Skeletal muscle satellite cell (primary cell): ENCODE results near the gene EAPP.
"Not testable (repeated sequence)": the region's sequence is repeated elsewhere in the genome, so short reads cannot be mapped to it uniquely, and the experiment has no call there.

Experiments
- H3K27me3 ChIP-seq: 2 replicates; pipeline ENCODE4 v1.7.0; 2013; ENCODE audit warnings: low read length; ENCODE audit not compliant: control insufficient read depth, insufficient read depth
- H3K36me3 ChIP-seq: 2 replicates; pipeline ENCODE4 v1.7.0; 2013; ENCODE audit warnings: mild to moderate bottlenecking, control low read depth, low read length; ENCODE audit not compliant: insufficient read depth
- H3K4me1 ChIP-seq: 2 replicates; pipeline ENCODE4 v1.7.0; 2013; ENCODE audit warnings: low read length; ENCODE audit not compliant: control insufficient read depth, insufficient read depth
- H3K4me2 ChIP-seq: 2 replicates; pipeline ENCODE4 v1.7.0; 2013; ENCODE audit warnings: mild to moderate bottlenecking, low read length
- H3K4me3 ChIP-seq: 2 replicates; pipeline ENCODE4 v1.7.0; 2013; ENCODE audit warnings: low read length
- H3K9ac ChIP-seq: 2 replicates; pipeline ENCODE4 v1.7.0; 2013; ENCODE audit warnings: mild to moderate bottlenecking, low read depth, low read length, moderate library complexity
- H3K9me3 ChIP-seq: replicated peaks from 2 replicates; pipeline ENCODE4 v1.7.0; 2013; ENCODE audit warnings: mild to moderate bottlenecking, control low read depth, low read length

EAPP gene

DNA sequence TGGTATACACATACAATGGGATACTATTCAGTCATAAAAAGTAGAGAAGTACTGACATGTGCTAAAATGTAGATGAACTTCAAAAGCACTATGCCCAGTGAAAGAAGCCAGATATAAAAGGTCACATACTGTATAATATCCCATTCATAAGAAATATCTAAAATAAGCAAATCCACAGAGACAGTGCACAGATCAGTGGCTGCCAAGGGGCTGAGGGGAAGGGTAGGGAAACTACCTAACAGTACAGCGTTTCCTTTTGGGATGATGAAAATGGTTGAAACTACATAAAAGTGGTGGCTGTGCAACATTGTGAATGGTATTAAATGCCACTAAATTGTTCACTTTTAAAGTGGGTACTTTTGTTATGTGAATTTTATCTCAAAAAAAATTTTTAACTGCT lies 11.9 kb downstream of the EAPP start:
- Histone ChIP-seq H3K9me3 (no peaks in the 10 kb centered on the region), H3K27me3 (no peaks in the 10 kb centered on the region), H3K4me2 (no peak overlapping the region), H3K4me1 (no peaks in the 10 kb centered on the region), H3K9ac (no peak overlapping the region), H3K4me3 (no peak overlapping the region), H3K36me3 (peaks cover 58% of the 10 kb centered on the region)

- H3K4me3 ChIP-seq, H3K27me3 ChIP-seq, H3K4me1 ChIP-seq, H3K4me2 ChIP-seq, H3K9ac ChIP-seq, H3K9me3 ChIP-seq: not testable (repeated sequence)
- H3K36me3 ChIP-seq, result peaks cover 56% of the 10 kb centered on the region
These were observed 15.3 kb downstream of the EAPP start for GRCh38 chr14:34524216-34524615.

DNA sequence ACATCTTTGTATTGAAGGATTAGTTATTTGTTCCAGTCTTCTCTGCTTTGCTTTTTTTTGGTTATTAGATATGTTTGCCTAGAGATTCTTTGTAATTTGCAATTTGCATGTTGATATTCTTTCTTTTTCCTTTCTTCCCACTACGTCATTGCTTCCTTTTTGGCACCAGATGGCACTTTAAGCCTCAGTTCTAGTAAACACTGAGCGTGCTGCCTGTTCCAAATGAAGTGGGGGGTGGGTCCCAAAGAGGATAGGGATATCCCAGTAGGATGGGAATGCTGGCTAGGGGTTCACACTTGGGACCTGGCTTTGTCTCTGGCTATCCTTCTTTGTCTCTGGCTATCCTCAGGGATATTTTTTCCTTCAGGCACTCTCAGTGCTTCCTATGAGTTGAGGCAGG lies 17.0 kb downstream of the EAPP start:
- H3K36me3 ChIP-seq, result peaks cover 52% of the 10 kb centered on the region
- H3K4me1 ChIP-seq, result no peaks in the 10 kb centered on the region
- no peak overlapping the region for H3K9ac ChIP-seq

GRCh38 chr14:34521071-34521470 lies 18.4 kb downstream of the EAPP start:
- H3K9ac ChIP-seq, H3K4me1 ChIP-seq, H3K9me3 ChIP-seq, H3K4me3 ChIP-seq, H3K4me2 ChIP-seq, H3K27me3 ChIP-seq: not testable (repeated sequence)
- H3K36me3 ChIP-seq, result peaks cover 43% of the 10 kb centered on the region

More for the DNA sequence above, 17.0 kb downstream of the EAPP start:
- Histone ChIP-seq H3K4me2 (no peak overlapping the region), H3K9me3 (no peaks in the 10 kb centered on the region), H3K4me3 (no peak overlapping the region), H3K27me3 (no peaks in the 10 kb centered on the region)

- not testable (repeated sequence) for H3K27me3 ChIP-seq, H3K4me3 ChIP-seq, H3K4me1 ChIP-seq, H3K4me2 ChIP-seq, H3K9me3 ChIP-seq, H3K9ac ChIP-seq
- H3K36me3 ChIP-seq, result peaks cover 41% of the 10 kb centered on the region
These were observed 19.1 kb downstream of the EAPP start for GRCh38 chr14:34520304-34520970.

- Histone ChIP-seq H3K9me3 (no peaks in the 10 kb centered on the region), H3K27me3 (no peaks in the 10 kb centered on the region), H3K4me1 (peaks cover 6% of the 10 kb centered on the region), H3K4me2 (no peak overlapping the region), H3K36me3 (no peaks in the 10 kb centered on the region), H3K4me3 (no peak overlapping the region), H3K9ac (no peak overlapping the region)
These were observed 31.6 kb downstream of the EAPP start for GRCh38 chr14:34507884-34508283.

GRCh38 chr14:34507459-34507858 lies 32.0 kb downstream of the EAPP start:
- Histone ChIP-seq H3K36me3 (no peaks in the 10 kb centered on the region), H3K4me3 (no peak overlapping the region), H3K9ac (no peak overlapping the region), H3K27me3 (no peaks in the 10 kb centered on the region), H3K9me3 (no peaks in the 10 kb centered on the region), H3K4me1 (peaks cover 10% of the 10 kb centered on the region), H3K4me2 (no peak overlapping the region)

DNA sequence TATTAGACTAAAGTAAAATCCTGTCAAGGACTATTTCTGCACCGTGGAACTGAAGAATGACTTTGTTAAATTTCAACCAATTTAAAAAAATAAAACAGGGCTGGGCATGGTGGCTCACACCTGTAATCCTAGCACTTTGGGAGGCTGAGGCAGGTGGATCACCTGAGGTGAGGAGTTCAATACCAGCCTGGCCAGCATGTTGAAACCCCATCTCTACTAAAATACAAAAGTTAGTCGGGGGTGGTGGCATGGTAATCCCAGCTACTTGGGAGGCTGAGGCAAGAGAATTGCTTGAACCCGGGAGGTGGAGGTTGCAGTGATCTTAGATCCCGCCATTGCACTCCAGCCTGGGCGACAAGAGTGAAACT lies 34.4 kb downstream of the EAPP start:
- not testable (repeated sequence) for H3K4me3 ChIP-seq, H3K36me3 ChIP-seq, H3K4me2 ChIP-seq, H3K27me3 ChIP-seq, H3K9me3 ChIP-seq, H3K9ac ChIP-seq
- peaks cover 18% of the 10 kb centered on the region for H3K4me1 ChIP-seq

DNA sequence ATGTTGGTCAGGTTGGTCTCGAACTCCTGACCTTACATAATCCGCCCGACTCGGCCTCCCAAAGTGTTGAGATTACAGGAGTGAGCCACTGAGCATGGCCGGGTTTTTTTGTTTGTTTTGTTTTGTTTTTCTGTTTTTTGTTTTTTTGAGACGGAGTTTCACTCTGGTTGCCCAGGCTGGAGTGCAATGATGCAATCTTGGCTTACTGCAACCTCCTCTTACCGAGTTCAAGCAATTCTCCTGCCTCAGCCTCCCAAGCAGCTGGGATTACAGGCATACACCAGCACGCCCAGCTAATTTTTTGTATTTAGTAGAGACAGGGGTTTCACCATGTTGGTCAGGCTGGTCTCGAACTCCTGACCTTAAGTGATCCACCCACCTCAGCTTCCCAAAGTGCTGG lies 35.5 kb downstream of the EAPP start:
- H3K4me1 ChIP-seq, result peaks cover 18% of the 10 kb centered on the region
- H3K9me3 ChIP-seq, H3K9ac ChIP-seq, H3K4me3 ChIP-seq, H3K27me3 ChIP-seq, H3K36me3 ChIP-seq, H3K4me2 ChIP-seq: not testable (repeated sequence)

DNA sequence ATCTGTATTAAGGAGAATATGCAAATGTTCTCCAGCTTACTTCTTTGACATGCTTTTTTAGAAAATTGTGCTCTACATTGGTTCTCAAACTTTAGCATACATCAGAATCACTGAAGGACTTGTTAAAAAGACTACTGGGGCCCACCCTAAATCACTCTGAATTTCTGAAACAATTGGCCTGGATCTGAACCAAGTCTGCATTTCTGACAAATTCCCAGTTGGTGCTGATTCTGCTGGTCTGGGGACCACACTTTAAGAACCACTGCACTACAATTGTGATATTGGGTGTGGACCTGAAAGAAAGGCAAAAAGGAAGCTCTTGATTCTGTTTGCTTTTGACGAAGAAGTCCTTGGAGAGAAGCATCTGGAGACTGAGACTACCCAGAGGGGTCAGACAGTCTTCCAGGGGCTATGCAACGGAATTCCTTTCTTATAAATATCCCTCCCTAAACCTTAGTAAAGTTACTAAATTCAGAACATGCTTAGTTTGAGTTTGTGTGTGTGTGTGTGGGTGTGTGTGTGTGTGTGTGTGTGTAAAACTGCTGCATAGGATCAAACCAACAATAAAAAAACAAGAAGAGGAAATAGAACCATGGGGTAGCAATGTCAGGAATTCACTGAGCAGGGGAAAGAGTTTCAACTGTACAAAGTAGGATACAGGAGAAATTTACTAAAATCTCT lies 36.8 kb downstream of the EAPP start:
- Histone ChIP-seq H3K9ac (no peak overlapping the region), H3K4me1 (peaks cover 23% of the 10 kb centered on the region)

DNA sequence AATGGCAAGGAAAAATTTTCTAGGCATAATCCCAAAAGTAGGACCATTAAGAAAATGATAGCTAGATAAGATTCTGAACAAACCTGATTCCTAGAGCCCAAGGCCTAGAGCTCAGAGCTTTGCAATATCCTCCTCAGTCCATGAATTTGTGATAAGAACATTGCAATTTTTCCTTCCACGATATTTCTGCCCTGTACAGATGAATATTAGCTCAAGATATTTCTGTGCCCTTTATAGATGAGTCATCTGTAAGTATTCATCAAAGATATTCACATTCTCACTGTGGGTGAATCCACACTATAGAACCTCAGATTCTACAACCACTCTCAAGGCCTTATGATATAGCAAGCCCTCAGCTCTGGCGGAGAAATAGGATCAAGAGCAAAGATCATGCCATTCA lies 37.5 kb downstream of the EAPP start:
- Histone ChIP-seq H3K4me1 (peaks cover 30% of the 10 kb centered on the region), H3K9ac (no peak overlapping the region), H3K4me2 (peak overlapping the region; percentile 14), H3K4me3 (no peak overlapping the region), H3K36me3 (no peaks in the 10 kb centered on the region), H3K9me3 (no peaks in the 10 kb centered on the region), H3K27me3 (no peaks in the 10 kb centered on the region)

More for the DNA sequence above, 36.8 kb downstream of the EAPP start:
- Histone ChIP-seq H3K4me3 (no peak overlapping the region), H3K36me3 (no peaks in the 10 kb centered on the region), H3K4me2 (peak overlapping the region; percentile 14), H3K9me3 (no peaks in the 10 kb centered on the region), H3K27me3 (no peaks in the 10 kb centered on the region)

DNA sequence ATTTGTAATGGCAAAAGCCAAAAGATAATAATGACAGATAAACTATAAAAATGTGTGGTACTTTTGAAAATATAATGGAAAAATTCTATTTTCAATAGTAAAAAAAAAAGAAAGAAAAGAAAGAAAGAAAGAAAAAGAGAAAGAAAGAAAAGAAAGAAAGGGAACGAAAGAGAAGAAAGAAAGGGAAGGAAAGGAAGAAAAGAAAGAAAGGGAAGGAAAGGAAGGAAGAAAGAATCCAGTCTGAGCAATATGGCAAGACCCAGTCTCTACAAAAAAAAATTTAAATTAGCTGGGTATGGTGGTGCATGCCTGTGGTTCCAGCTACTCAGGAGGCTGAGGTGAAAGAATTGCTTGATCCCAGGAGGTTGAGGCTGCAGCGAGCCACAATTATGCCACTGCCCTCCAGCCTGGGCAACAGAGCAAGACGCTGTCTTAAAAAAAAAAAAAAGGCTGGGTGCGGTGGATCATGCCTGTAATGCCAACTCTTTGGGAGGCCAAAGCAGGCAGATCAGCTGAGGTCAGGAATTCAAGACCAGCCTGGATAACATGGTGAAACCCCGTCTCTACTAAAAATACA lies 38.4 kb downstream of the EAPP start:
- no peaks in the 10 kb centered on the region for H3K27me3 ChIP-seq
- H3K4me3 ChIP-seq, result no peak overlapping the region
- no peaks in the 10 kb centered on the region for H3K9me3 ChIP-seq
- no peaks in the 10 kb centered on the region for H3K36me3 ChIP-seq
- H3K4me1 ChIP-seq, result peaks cover 37% of the 10 kb centered on the region
- no peak overlapping the region for H3K9ac ChIP-seq
- no peak overlapping the region for H3K4me2 ChIP-seq
